ENCODE measurements around the gene BMP6. TPM values are rescaled to one million over a fixed set of nuclear protein-coding genes. Genes with fewer than 3 reads are reported as not detected.

Gene BMP6
- total RNA-seq, 1 donor from 2014 or later: 0.41 TPM

GRCh38 chr6:7798751-7799150, 72.9 kb downstream of the BMP6 start:
- no peak overlapping the region for H3K4me3 Mint-ChIP-seq
- Histone ChIP-seq H3F3A (ENCODE audit: low read depth) (no peaks in the 10 kb centered on the region), H3K9ac (no peak overlapping the region), H3K36me3 (no peaks in the 10 kb centered on the region), H3K9me3 (ENCODE audit: low read depth) (no peaks in the 10 kb centered on the region), H3K27ac (no peak overlapping the region), H3K4me1 (no peaks in the 10 kb centered on the region), H3K4me3 (no peak overlapping the region), H3K79me2 (ENCODE audit: low read depth) (no peaks in the 10 kb centered on the region), H3K4me2 (no peak overlapping the region), H4K20me1 (ENCODE audit: low read depth) (no peaks in the 10 kb centered on the region), H3K27me3 (no peaks in the 10 kb centered on the region), H2AFZ (replicated peaks) (no peak overlapping the region)
- H3K27ac Mint-ChIP-seq: no peak overlapping the region
- no peaks in the 10 kb centered on the region for H3K4me1 Mint-ChIP-seq
- no peak for TF ChIP-seq EZH2 (IDR thresholded peaks at IDR 0.05)
- TF ChIP-seq EZH2phosphoT487 (IDR thresholded peaks at IDR 0.05): no peak
- no peak for TF ChIP-seq CTCF (IDR thresholded peaks at IDR 0.05)
- DNase-seq (ENCODE audit: low spot score): no peak
- peaks cover 1% of the 10 kb centered on the region for H3K36me3 Mint-ChIP-seq
- no peaks in the 10 kb centered on the region for H3K9me3 Mint-ChIP-seq
- H3K27me3 Mint-ChIP-seq (ENCODE audit: insufficient read depth, low read depth): no peaks in the 10 kb centered on the region

- Histone ChIP-seq H3K4me2 (no peak overlapping the region), H3K4me1 (no peaks in the 10 kb centered on the region), H3K9me3 (ENCODE audit: low read depth) (no peaks in the 10 kb centered on the region), H3K79me2 (ENCODE audit: low read depth) (no peaks in the 10 kb centered on the region), H2AFZ (replicated peaks) (no peak overlapping the region), H3K9ac (no peak overlapping the region), H3F3A (ENCODE audit: low read depth) (no peaks in the 10 kb centered on the region), H4K20me1 (ENCODE audit: low read depth) (no peaks in the 10 kb centered on the region), H3K27me3 (no peaks in the 10 kb centered on the region), H3K4me3 (no peak overlapping the region), H3K36me3 (no peaks in the 10 kb centered on the region), H3K27ac (no peak overlapping the region)
- DNase-seq (ENCODE audit: low spot score): no peak
- peaks cover 3% of the 10 kb centered on the region for H3K27me3 Mint-ChIP-seq (ENCODE audit: insufficient read depth, low read depth)
- no peak for TF ChIP-seq CTCF (IDR thresholded peaks at IDR 0.05)
- no peak for TF ChIP-seq EZH2 (IDR thresholded peaks at IDR 0.05)
- TF ChIP-seq EZH2phosphoT487 (IDR thresholded peaks at IDR 0.05): no peak
- no peaks in the 10 kb centered on the region for H3K9me3 Mint-ChIP-seq
- H3K27ac Mint-ChIP-seq: no peak overlapping the region
- H3K4me3 Mint-ChIP-seq: no peak overlapping the region
- H3K36me3 Mint-ChIP-seq: peaks cover 1% of the 10 kb centered on the region
- peaks cover 14% of the 10 kb centered on the region for H3K4me1 Mint-ChIP-seq
Observed at GRCh38 chr6:7802662-7803061, 76.8 kb downstream of the BMP6 start.

GRCh38 chr6:7803214-7803613, 77.3 kb downstream of the BMP6 start:
- Mint-ChIP-seq H3K9me3 (no peaks in the 10 kb centered on the region), H3K36me3 (peaks cover 1% of the 10 kb centered on the region), H3K27ac (no peak overlapping the region), H3K4me3 (no peak overlapping the region), H3K4me1 (peaks cover 14% of the 10 kb centered on the region), H3K27me3 (ENCODE audit: insufficient read depth, low read depth) (peaks cover 3% of the 10 kb centered on the region)
- Histone ChIP-seq H3K79me2 (ENCODE audit: low read depth) (no peaks in the 10 kb centered on the region), H3K4me3 (no peak overlapping the region), H3K9ac (no peak overlapping the region), H3K9me3 (ENCODE audit: low read depth) (no peaks in the 10 kb centered on the region), H3F3A (ENCODE audit: low read depth) (no peaks in the 10 kb centered on the region), H3K4me1 (no peaks in the 10 kb centered on the region), H4K20me1 (ENCODE audit: low read depth) (no peaks in the 10 kb centered on the region), H3K27me3 (no peaks in the 10 kb centered on the region), H3K27ac (no peak overlapping the region), H3K36me3 (no peaks in the 10 kb centered on the region), H3K4me2 (no peak overlapping the region), H2AFZ (replicated peaks) (no peak overlapping the region)
- no peak for DNase-seq (ENCODE audit: low spot score)
- TF ChIP-seq CTCF (IDR thresholded peaks at IDR 0.05) (no peak), EZH2phosphoT487 (IDR thresholded peaks at IDR 0.05) (no peak), EZH2 (IDR thresholded peaks at IDR 0.05) (no peak)
